Mesodermal cell (in vitro differentiated cells): ENCODE measurements around the gene RABIF.
"Not testable (repeated sequence)": the region's sequence is repeated elsewhere in the genome, so short reads cannot be mapped to it uniquely, and the experiment has no call there.

Source experiments
- H3K27ac ChIP-seq: 2 replicates; pipeline ENCODE4 v1.7.0; 2013; ENCODE audit warnings: mild to moderate bottlenecking, low read depth, low read length, moderate library complexity; ENCODE audit not compliant: severe bottlenecking
- H3K36me3 ChIP-seq: 2 replicates; pipeline ENCODE4 v1.7.1; 2013; ENCODE audit warnings: mild to moderate bottlenecking, low read length, moderate library complexity; ENCODE audit not compliant: control insufficient read depth, insufficient read depth
- H3K4me1 ChIP-seq: one replicate; pipeline ENCODE4 v1.7.1; 2013; ENCODE audit warnings: mild to moderate bottlenecking, low read length; ENCODE audit not compliant: insufficient read depth, control insufficient read depth, poor library complexity, severe bottlenecking
- H3K4me3 ChIP-seq: 2 replicates; pipeline ENCODE4 v1.7.0; 2013; ENCODE audit warnings: low read length, control low read depth, mild to moderate bottlenecking; ENCODE audit not compliant: insufficient read depth, poor library complexity, severe bottlenecking; ENCODE audit errors: extremely low read depth
- H3K9me3 ChIP-seq: 2 replicates; pipeline ENCODE4 v1.7.1; 2013; ENCODE audit warnings: mild to moderate bottlenecking, low read length, moderate library complexity; ENCODE audit not compliant: control insufficient read depth
- WGBS, 2 experiments: methylation state at CpG; one replicate each; pipeline ENCODE4 v1.1.5; 2013; ENCODE audit warnings: missing lambda C conversion rate in 2 of 2; ENCODE audit not compliant: insufficient coverage in 2 of 2; 5-methylcytosine and 5-hydroxymethylcytosine counted together

Gene RABIF

GRCh38 chr1:202834771-202835547 lies 54.0 kb downstream of the RABIF start:
- 95 to 96% methylated on average over 6 to 7 of the region's 10 CpGs for WGBS, 2 experiments
- no peak overlapping the region for H3K4me3 ChIP-seq
- H3K27ac ChIP-seq = no peak overlapping the region
- no peaks in the 10 kb centered on the region for H3K4me1 ChIP-seq
- H3K9me3 ChIP-seq = no peaks in the 10 kb centered on the region
- no peaks in the 10 kb centered on the region for H3K36me3 ChIP-seq

DNA sequence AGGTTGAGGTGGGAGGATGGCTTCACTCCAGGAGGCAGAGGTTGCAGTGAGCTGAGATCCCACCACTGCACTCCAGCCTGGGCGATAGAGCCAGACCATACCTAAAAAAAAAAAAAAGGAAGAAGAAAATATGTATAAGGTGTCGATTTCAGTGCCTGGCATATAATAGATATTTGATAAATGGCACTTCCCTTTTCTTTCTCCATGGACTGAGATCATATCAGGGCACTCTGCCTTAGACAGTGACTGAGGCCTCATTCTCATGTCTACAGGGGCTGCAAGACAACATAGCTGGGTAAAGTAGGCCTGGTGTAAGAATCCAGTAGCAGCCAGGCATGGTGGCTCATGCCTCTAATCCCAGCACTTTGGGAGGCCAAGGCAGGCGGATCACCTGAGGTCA lies 57.0 kb downstream of the RABIF start:
- Histone ChIP-seq H3K27ac (no peak overlapping the region), H3K4me1 (no peaks in the 10 kb centered on the region), H3K9me3 (no peaks in the 10 kb centered on the region), H3K4me3 (no peak overlapping the region), H3K36me3 (no peaks in the 10 kb centered on the region)
- WGBS, 2 experiments = 100% methylated on average over 1 of the region's 3 CpGs

DNA sequence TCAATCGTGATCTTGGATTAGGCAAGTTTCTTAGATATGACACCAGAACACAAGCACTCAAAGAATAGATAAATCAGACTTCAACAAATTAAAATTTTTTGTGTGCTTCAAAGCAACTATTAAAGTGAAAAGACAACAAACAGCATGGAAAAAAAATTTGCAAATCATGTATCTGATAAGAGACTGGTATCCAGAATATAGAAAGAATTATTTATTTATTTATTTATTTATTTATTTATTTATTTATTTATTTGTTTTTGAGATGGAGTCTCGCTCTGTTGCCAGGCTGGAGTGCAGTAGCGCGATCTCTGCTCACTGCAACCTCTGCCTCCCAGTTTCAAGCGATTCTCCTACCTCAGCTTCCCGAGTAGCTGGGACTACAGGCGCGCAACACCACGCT lies 59.7 kb downstream of the RABIF start:
- 93% methylated on average over 4 of the region's 9 CpGs; no CpG with 5 or more reads in 1 of the 2 experiments for WGBS, 2 experiments
- H3K27ac ChIP-seq, H3K9me3 ChIP-seq, H3K4me1 ChIP-seq, H3K4me3 ChIP-seq, H3K36me3 ChIP-seq: not testable (repeated sequence)
